ENCODE data around the gene C1QTNF9. TPM values are rescaled to one million over a fixed set of nuclear protein-coding genes. Genes with fewer than 3 reads are reported as not detected.
A peak's percentile ranks its signal among the peaks of the same experiment; 100 is the strongest.

Gene C1QTNF9
- total RNA-seq, 2 donors from 2014 or later: 0.67 TPM; not detected in 1

DNA sequence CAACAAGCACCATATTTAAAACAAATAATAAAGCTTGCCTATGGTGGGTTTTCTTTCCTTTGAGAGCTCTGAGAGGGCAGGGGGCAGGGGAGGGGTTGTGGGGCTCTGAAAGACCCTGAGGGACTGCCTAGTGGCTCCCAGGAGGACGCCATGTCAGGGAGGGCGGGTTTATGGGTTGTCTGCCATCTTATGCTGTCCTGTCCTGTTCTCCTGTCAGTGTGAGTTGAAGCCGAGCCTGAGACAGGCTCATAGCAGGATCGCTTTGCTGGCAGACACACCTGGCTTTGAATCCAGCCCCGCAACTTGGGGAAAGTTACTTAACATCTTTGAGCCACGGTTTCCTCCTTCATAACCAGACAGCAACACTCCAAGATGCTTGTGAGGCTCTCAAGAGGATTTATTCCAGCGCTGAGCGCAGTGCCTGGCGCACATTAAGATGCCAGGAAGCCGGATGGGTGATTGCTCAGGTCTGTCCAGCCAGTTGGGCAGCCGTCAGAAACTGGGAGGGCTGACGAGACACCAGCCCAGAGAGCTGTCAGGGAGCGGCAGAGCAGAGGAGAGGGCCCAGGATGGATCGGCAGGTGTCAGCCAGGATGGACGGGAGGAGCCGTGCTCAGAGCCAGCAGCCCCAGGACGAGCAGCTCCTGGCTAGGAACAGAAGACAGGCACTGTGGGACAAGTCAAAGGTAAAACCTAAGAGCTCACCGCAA lies 36.8 kb upstream of the C1QTNF9 start:
- no peaks in the 10 kb centered on the region for H3K9me3 ChIP-seq
- no peaks in the 10 kb centered on the region for H3K36me3 ChIP-seq
- peaks cover 0 to 60% of the 10 kb centered on the region in 2 donors for H3K4me1 ChIP-seq
- H3K27ac ChIP-seq: peak overlapping the region; percentile 79 to 89
- H3K27me3 ChIP-seq: no peaks in the 10 kb centered on the region
- TF ChIP-seq, protein P1, sequence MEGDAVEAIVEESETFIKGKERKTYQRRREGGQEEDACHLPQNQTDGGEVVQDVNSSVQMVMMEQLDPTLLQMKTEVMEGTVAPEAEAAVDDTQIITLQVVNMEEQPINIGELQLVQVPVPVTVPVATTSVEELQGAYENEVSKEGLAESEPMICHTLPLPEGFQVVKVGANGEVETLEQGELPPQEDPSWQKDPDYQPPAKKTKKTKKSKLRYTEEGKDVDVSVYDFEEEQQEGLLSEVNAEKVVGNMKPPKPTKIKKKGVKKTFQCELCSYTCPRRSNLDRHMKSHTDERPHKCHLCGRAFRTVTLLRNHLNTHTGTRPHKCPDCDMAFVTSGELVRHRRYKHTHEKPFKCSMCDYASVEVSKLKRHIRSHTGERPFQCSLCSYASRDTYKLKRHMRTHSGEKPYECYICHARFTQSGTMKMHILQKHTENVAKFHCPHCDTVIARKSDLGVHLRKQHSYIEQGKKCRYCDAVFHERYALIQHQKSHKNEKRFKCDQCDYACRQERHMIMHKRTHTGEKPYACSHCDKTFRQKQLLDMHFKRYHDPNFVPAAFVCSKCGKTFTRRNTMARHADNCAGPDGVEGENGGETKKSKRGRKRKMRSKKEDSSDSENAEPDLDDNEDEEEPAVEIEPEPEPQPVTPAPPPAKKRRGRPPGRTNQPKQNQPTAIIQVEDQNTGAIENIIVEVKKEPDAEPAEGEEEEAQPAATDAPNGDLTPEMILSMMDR (IDR thresholded peaks at IDR 0.05): no peak
- DNase-seq (ENCODE audit: low spot score): peak; percentile 62
- peak overlapping the region; percentile 22 to 52 for H3K4me3 ChIP-seq

DNA sequence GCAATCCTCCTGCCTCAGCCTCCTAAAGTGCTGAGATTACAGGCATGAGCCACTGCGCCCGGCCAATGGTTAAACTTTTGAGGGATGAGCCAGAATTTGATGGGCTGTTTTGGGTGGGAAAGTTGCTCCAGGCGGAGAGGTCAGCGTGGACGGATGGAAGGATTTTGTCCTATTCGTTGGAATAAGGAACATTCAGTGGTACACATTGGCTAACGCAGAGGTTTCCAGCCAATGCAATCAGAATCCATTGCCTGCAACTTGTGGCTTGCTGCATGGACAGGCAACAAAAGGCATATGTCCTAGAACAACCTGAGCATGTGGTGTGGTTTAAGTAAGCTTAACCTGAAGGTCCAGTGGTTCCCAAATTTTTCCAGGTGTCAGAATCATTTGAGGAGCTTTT lies 35.5 kb upstream of the C1QTNF9 start:
- Histone ChIP-seq H3K36me3 (no peaks in the 10 kb centered on the region), H3K4me3 (no peak overlapping the region), H3K27ac (peak overlapping the region; percentile 18 to 46), H3K9me3 (no peaks in the 10 kb centered on the region), H3K4me1 (peaks cover 0 to 53% of the 10 kb centered on the region in 2 donors), H3K27me3 (no peaks in the 10 kb centered on the region)
- TF ChIP-seq, protein P1 (IDR thresholded peaks at IDR 0.05): no peak
- DNase-seq (ENCODE audit: low spot score): peak; percentile 53

DNA sequence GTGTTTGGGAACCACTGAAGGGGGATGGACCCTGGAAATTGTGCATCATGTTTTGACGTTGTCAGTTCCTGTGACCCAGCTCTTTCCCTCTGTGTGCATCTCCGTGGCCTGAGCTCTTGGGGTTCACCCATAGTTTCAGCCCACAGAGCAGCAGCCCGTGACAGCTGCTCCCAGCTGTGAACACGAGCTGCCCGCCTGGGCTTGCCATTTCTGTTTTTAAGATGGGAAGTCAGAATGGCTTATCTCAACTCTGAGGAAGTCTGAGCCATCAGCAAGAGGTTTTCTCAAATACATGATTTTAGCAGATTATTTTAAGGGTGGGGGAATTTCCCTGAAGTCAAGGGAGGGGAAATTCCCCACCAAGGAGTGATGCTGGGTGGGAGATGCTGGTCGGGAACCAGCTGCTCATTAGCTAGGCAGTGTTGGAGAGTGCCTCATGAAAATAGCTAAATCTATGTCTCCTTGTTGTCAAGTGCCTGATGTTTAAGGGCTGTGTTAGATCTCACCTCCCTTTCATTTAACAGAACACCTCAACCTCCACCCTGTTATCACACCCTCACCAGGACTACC lies 34.8 kb upstream of the C1QTNF9 start:
- no peaks in the 10 kb centered on the region for H3K9me3 ChIP-seq
- TF ChIP-seq, protein P1 (IDR thresholded peaks at IDR 0.05): no peak
- H3K27ac ChIP-seq: peak overlapping the region; percentile 18 to 46
- H3K4me3 ChIP-seq: no peak overlapping the region
- H3K4me1 ChIP-seq: peaks cover 0 to 53% of the 10 kb centered on the region in 2 donors
- peak; percentile 69 for DNase-seq (ENCODE audit: low spot score)
- no peaks in the 10 kb centered on the region for H3K27me3 ChIP-seq
- H3K36me3 ChIP-seq: no peaks in the 10 kb centered on the region

DNA sequence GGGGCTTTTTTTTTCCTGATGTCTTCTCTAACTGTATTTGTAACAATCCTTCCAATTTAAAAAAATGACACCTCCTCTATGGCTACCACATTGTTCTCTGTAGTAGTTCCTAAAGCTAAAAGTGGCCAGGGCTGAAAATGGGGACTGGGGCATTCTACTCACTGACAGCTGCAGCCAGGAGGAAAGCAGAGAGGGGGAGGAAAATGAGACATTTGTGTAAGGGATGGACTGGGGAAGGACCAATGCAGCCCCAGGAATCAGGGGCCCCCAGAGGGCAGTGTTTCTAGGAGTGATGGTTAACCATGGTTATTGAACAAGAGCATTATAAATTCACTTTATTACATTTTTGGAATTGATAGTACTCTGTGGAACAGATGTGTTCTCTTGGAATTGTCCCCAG lies 34.3 kb upstream of the C1QTNF9 start:
- H3K4me3 ChIP-seq: no peak overlapping the region
- H3K36me3 ChIP-seq: no peaks in the 10 kb centered on the region
- H3K27me3 ChIP-seq: no peaks in the 10 kb centered on the region
- TF ChIP-seq, protein P1 (IDR thresholded peaks at IDR 0.05): no peak
- no peaks in the 10 kb centered on the region for H3K9me3 ChIP-seq
- DNase-seq (ENCODE audit: low spot score): peak; percentile 34
- peaks cover 0 to 52% of the 10 kb centered on the region in 2 donors for H3K4me1 ChIP-seq
- peak overlapping the region; percentile 18 to 46 for H3K27ac ChIP-seq

DNA sequence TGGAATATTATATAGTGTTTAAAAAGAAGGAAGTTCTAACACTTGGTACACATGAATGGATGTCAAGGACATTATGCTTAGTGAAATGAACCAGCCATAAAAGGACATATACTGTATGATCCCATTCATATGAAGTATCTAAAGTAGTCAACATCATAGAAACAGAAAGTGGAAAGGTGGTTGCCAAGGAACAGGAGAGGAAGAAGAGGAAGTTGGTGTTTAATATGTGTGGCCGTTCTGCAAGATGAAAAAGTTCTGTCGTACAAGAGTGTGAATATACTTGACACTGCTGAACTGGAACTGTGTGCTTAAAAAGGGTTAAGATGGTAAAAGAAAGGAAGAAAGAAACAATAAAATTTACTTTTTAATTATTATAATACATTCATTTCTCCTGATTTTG lies 33.1 kb upstream of the C1QTNF9 start:
- H3K27ac ChIP-seq: no peak overlapping the region
- no peaks in the 10 kb centered on the region for H3K9me3 ChIP-seq
- TF ChIP-seq, protein P1 (IDR thresholded peaks at IDR 0.05): no peak
- H3K27me3 ChIP-seq: no peaks in the 10 kb centered on the region
- peaks cover 0 to 45% of the 10 kb centered on the region in 2 donors for H3K4me1 ChIP-seq
- no peak for DNase-seq (ENCODE audit: low spot score)
- no peak overlapping the region for H3K4me3 ChIP-seq
- no peaks in the 10 kb centered on the region for H3K36me3 ChIP-seq

Data from right atrium auricular region (tissue), 2 donors.